GM18907 (cell line): ENCODE results near the gene TAF1C.

Source experiments
- ATAC-seq: cut with Tn5 transposase; IDR thresholded peaks from one replicate; pipeline ENCODE4 v1.9.1; 2021; ENCODE audit warnings: mild to moderate bottlenecking, moderate library complexity; ENCODE audit not compliant: unreplicated experiment

TAF1C gene

DNA sequence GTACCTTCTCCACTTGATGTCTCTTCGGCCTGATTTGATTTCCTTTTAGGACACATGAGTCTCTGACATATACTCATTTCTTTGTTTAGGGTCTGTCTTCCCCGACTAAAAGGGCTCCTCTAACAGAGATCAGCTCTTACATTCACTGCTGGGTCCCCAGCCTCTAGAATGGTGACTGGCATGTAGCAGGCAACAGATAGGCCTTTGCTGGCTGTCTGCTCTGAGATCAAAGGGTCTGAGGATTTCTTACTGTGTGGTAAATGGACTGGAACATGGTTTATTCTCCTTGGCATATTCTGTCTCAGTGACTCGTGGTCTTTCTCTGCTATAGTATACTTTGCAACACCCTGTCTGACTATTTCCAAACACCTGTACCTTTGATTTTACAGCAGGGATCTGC lies 25.1 kb downstream of the TAF1C start:
- no peak for ATAC-seq

GRCh38 chr16:84161037-84161436 lies 25.8 kb downstream of the TAF1C start:
- ATAC-seq = no peak

GRCh38 chr16:84159800-84160199 lies 27.1 kb downstream of the TAF1C start:
- no peak for ATAC-seq

GRCh38 chr16:84159007-84159406 lies 27.9 kb downstream of the TAF1C start:
- no peak for ATAC-seq

DNA sequence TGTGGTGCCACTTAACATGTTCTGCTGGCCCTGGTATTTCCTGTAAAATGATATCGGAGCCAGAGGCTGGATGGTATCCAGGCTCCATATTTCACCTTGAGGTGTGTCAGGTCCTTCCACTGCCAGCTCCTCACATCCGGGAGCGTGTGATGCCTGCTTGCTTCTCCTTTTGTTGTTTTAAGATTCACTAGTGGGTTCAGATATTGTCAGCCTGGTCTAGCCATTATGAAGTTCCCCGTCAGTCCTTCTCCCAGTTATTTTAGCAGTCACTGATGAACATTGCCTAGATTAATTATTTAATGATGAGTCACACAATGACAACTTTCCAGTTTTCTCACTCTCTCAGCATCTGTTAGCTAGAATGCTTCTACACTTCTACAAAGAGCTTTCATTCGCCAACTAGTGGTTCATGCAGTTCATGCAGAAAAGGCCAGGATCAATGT lies 30.5 kb downstream of the TAF1C start:
- ATAC-seq = no peak

GRCh38 chr16:84155771-84156170 lies 31.1 kb downstream of the TAF1C start:
- no peak for ATAC-seq

DNA sequence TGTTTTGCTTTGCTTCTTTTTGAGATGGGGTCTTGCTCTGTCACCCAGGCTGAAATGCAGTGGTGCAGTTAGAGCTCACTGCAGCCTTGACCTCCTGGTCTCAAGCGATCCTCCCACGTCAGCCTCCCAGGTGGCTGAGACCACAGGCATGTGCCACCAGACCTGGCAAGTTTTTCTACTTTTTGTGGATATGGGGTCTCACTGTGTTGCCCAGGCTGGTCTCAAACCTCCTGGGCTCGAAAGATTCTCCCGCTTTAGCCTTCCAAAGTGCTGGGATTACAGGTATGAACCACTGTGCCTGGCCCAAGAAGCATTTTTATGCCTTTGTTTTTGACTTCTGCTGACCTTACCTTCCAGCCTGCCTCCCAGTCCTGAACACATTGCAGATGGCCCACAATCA lies 31.6 kb downstream of the TAF1C start:
- no peak for ATAC-seq

- ATAC-seq = no peak
Observed at GRCh38 chr16:84153660-84154214, 33.1 kb downstream of the TAF1C start.

- no peak for ATAC-seq
Observed at GRCh38 chr16:84150926-84151325, 35.9 kb downstream of the TAF1C start.

- ATAC-seq = peak; percentile 92
Observed at GRCh38 chr16:84144859-84145639, 41.8 kb downstream of the TAF1C start, which contains the start of the genes DNAAF1 and HSDL1. Gene DNAAF1, plus strand, starts transcription at chr16:84145308. Its CDS starts 133 bp downstream, at chr16:84145441. Gene HSDL1, minus strand, starts transcription at chr16:84145177. Its CDS starts 13,856 bp downstream, at chr16:84131321.

- ATAC-seq = peak; percentile 12
Observed at GRCh38 chr16:84144209-84144858, 42.5 kb downstream of the TAF1C start.

DNA sequence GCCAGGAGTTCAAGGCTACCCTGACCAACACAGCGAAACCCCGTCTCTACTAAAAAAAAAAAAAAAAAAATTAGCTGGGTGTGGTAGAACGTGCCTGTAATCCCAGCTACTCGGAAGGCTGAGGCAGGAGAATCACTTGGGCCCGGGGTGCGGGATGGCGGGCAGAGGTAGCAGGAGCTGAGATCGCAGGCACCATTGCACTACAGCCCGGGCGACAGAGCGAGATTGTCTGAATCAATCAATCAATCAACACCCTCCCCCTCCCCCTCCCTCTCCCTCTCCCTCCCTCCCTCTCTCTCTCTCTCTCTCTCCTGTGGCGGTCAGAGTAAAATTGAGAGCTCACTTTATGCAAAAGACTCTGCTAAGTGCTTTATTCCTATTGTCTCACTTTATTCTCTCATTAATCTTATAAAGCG lies 43.1 kb downstream of the TAF1C start:
- ATAC-seq = no peak

- no peak for ATAC-seq
Observed at GRCh38 chr16:84143081-84143480, 43.8 kb downstream of the TAF1C start.

- ATAC-seq = no peak
Observed at GRCh38 chr16:84141143-84141670, 45.6 kb downstream of the TAF1C start.

GRCh38 chr16:84139628-84140258 lies 47.1 kb downstream of the TAF1C start:
- ATAC-seq = no peak

GRCh38 chr16:84138824-84139627 lies 47.8 kb downstream of the TAF1C start:
- ATAC-seq = no peak

GRCh38 chr16:84138500-84138823 lies 48.4 kb downstream of the TAF1C start:
- ATAC-seq = no peak

- ATAC-seq = no peak
Observed at GRCh38 chr16:84137769-84138357, 49.0 kb downstream of the TAF1C start.

DNA sequence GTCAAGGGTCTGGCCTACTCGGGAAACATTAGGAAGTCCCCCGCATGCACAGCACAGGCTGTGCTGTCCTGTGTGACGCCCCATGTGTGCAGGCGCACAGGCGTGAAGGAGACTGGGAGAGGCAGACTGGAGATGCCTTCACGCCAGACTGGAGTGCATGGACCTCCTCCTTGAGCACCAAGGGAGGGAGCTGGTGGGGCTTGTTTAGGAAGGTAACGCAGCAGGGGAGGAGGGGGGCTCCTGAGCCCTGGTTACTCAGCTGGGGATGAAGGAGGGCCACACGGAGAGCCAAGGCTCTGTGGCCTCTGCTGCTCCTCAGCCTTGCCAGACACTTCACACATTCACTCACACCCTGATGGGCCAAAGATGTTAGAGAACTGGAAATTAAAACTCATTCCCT lies 49.6 kb downstream of the TAF1C start:
- ATAC-seq = no peak
